H1 (cell line): Measurements from ENCODE around the gene DCP1B. TPM values are rescaled to one million over a fixed set of nuclear protein-coding genes. Genes with fewer than 3 reads are reported as not detected.

ENCODE experiments used
- CTCF ChIA-PET: fragments of 300-600 bp; sonication (Branson Sonifier 250); formaldehyde crosslinking; loops from one replicate; lab custom pipeline; 2021; ENCODE audit not compliant: partially characterized antibody; lab: Charles Lee
- POLR2A ChIA-PET: fragments of 300-600 bp; sonication (Branson Sonifier 250); formaldehyde crosslinking; loops from one replicate; lab custom pipeline; 2021; ENCODE audit warnings: inconsistent platforms; ENCODE audit not compliant: partially characterized antibody; lab: Charles Lee
- DNase-seq, 2 experiments: peaks; one replicate each; pipeline versions ENCODE4 v3.0.0 to v3.0.0-alpha.2; 2010 to 2022; ENCODE audit warnings: low spot score in 2 of 2, low read depth in 1 of 2, mixed read lengths in 1 of 2
- FAIRE-seq: peaks from 2 replicates; lab custom pipeline; 2011; peaks lifted over from hg19 to GRCh38; lab: Jason Lieb, UNC
- H2AFZ ChIP-seq: 2 replicates; pipeline ENCODE4 v1.8.1; 2012; ENCODE audit warnings: low read length, inconsistent platforms
- H2AK5ac ChIP-seq: 2 replicates; pipeline ENCODE4 v1.6.1; 2013; ENCODE audit warnings: low read depth, low read length
- H2BK120ac ChIP-seq: replicated peaks from 2 replicates; pipeline ENCODE3; 2013; ENCODE audit warnings: low read depth, low read length, inconsistent platforms
- H2BK12ac ChIP-seq: 2 replicates; pipeline ENCODE4 v1.6.1; 2013; ENCODE audit warnings: low read depth, low read length
- H2BK15ac ChIP-seq: 2 replicates; pipeline ENCODE4 v1.6.1; 2013; ENCODE audit warnings: low read length
- H2BK20ac ChIP-seq: 2 replicates; pipeline ENCODE4 v1.6.1; 2013; ENCODE audit warnings: low read length
- H2BK5ac ChIP-seq: 2 replicates; pipeline ENCODE4 v1.6.1; 2013; ENCODE audit warnings: low read depth, low read length
- H3K14ac ChIP-seq: 2 replicates; pipeline ENCODE4 v1.6.1; 2013; ENCODE audit warnings: inconsistent platforms; ENCODE audit not compliant: insufficient read length
- H3K18ac ChIP-seq: 2 replicates; pipeline ENCODE4 v1.6.1; 2013; ENCODE audit warnings: low read length; ENCODE audit errors: extremely low read depth
- H3K23ac ChIP-seq: 2 replicates; pipeline ENCODE4 v1.6.1; 2013; ENCODE audit warnings: inconsistent platforms; ENCODE audit not compliant: insufficient read length
- H3K23me2 ChIP-seq: 2 replicates; pipeline ENCODE4 v1.6.1; 2013; ENCODE audit warnings: low read depth, low read length
- H3K27ac ChIP-seq: 2 replicates; pipeline ENCODE4 v1.6.1; 2011; ENCODE audit warnings: low read depth, low read length, inconsistent platforms
- H3K27me3 ChIP-seq, 4 experiments: replicated peaks in 1 of 4; 1 replicate in 1 of 4; 2 replicates in 3 of 4; pipeline versions ENCODE4 v1.6.1 to v1.8.1; 2011 to 2013; ENCODE audit warnings: low read length in 3 of 4, mild to moderate bottlenecking in 3 of 4, inconsistent platforms in 2 of 4, mixed read lengths in 2 of 4, moderate library complexity in 1 of 4; ENCODE audit not compliant: control insufficient read depth in 3 of 4, insufficient read depth in 3 of 4; ENCODE audit errors: extremely low read depth in 1 of 4
- H3K36me3 ChIP-seq, 4 experiments: 2 replicates each; pipeline versions ENCODE4 v1.6.1 to v1.8.1; 2011 to 2013; ENCODE audit warnings: mild to moderate bottlenecking in 4 of 4, low read length in 3 of 4, moderate library complexity in 2 of 4, control low read depth in 1 of 4, inconsistent platforms in 1 of 4; ENCODE audit not compliant: insufficient read depth in 4 of 4, control insufficient read depth in 2 of 4
- H3K4ac ChIP-seq: replicated peaks from 2 replicates; pipeline ENCODE3; 2013; ENCODE audit warnings: low read length, low read depth, mixed read lengths, inconsistent platforms; ENCODE audit not compliant: insufficient read length
- H3K4me1 ChIP-seq, 4 experiments: replicated peaks in 1 of 4; 1 replicate in 1 of 4; 2 replicates in 3 of 4; pipeline versions ENCODE4 v1.6.1 to v1.8.1; 2011 to 2013; ENCODE audit warnings: low read length in 3 of 4, inconsistent platforms in 2 of 4, mixed read lengths in 1 of 4; ENCODE audit not compliant: insufficient read depth in 4 of 4, control insufficient read depth in 3 of 4
- H3K4me2 ChIP-seq, 2 experiments: 2 replicates each; pipeline versions ENCODE4 v1.6.1 to v1.8.1; 2011 to 2013; ENCODE audit warnings: low read depth in 2 of 2, low read length in 2 of 2, control low read depth in 1 of 2, inconsistent platforms in 1 of 2, mild to moderate bottlenecking in 1 of 2; ENCODE audit not compliant: insufficient read depth in 1 of 2
- H3K4me3 ChIP-seq, 4 experiments: fragments of 200-600, 300-600 bp in 1 of 4; sonication (generic), shearing (Covaris generic), sonication (Bioruptor Twin) in 1 of 4; 2 replicates each; pipeline versions ENCODE4 v1.5.1 to v1.8.1; 2011 to 2016; ENCODE audit warnings: low read length in 4 of 4, low read depth in 3 of 4, control low read depth in 2 of 4, inconsistent platforms in 2 of 4, mild to moderate bottlenecking in 2 of 4, mixed read lengths in 1 of 4, moderate library complexity in 1 of 4; ENCODE audit not compliant: insufficient read depth in 2 of 4; ENCODE audit errors: extremely low read depth in 1 of 4
- H3K56ac ChIP-seq: replicated peaks from 2 replicates; pipeline ENCODE3; 2013; ENCODE audit warnings: low read depth, mild to moderate bottlenecking, mixed read lengths, low read length, inconsistent platforms; ENCODE audit not compliant: insufficient read length
- H3K79me1 ChIP-seq: 2 replicates; pipeline ENCODE4 v1.6.1; 2013; ENCODE audit warnings: low read depth, low read length, control low read depth
- H3K79me2 ChIP-seq, 2 experiments: 2 replicates each; pipeline versions ENCODE4 v1.6.1 to v1.8.1; 2012 to 2013; ENCODE audit warnings: low read length in 2 of 2, mild to moderate bottlenecking in 2 of 2, inconsistent platforms in 1 of 2; ENCODE audit not compliant: insufficient read depth in 2 of 2, control insufficient read depth in 1 of 2
- H3K9ac ChIP-seq, 4 experiments: replicated peaks in 1 of 4; 1 replicate in 1 of 4; 2 replicates in 3 of 4; pipeline versions ENCODE4 v1.6.1 to v1.8.1; 2011 to 2013; ENCODE audit warnings: low read depth in 3 of 4, low read length in 3 of 4, control low read depth in 2 of 4, mild to moderate bottlenecking in 2 of 4, moderate library complexity in 2 of 4, inconsistent platforms in 1 of 4; ENCODE audit errors: extremely low read depth in 1 of 4
- H3K9me3 ChIP-seq, 2 experiments: 2 replicates each; pipeline versions ENCODE4 v1.6.1 to v1.8.1; 2012 to 2013; ENCODE audit warnings: mild to moderate bottlenecking in 2 of 2, moderate library complexity in 2 of 2, control low read depth in 1 of 2, inconsistent platforms in 1 of 2, low read depth in 1 of 2, low read length in 1 of 2, mixed read lengths in 1 of 2; ENCODE audit not compliant: insufficient read depth in 2 of 2
- H4K20me1 ChIP-seq, 2 experiments: replicated peaks in 1 of 2; 2 replicates each; pipeline versions ENCODE3 to v1.8.1; 2011 to 2013; ENCODE audit warnings: inconsistent platforms in 2 of 2, low read length in 2 of 2, mild to moderate bottlenecking in 1 of 2; ENCODE audit not compliant: insufficient read depth in 2 of 2, control insufficient read depth in 1 of 2
- H4K5ac ChIP-seq: 2 replicates; pipeline ENCODE4 v1.6.1; 2013; ENCODE audit warnings: low read length, low read depth, mixed read lengths, inconsistent platforms; ENCODE audit not compliant: insufficient read length
- H4K8ac ChIP-seq: 2 replicates; pipeline ENCODE4 v1.8.0; 2013; ENCODE audit warnings: mild to moderate bottlenecking, moderate library complexity, low read length, inconsistent platforms; ENCODE audit not compliant: insufficient read depth; ENCODE audit errors: extremely low read depth
- H4K91ac ChIP-seq: replicated peaks from 2 replicates; pipeline ENCODE3; 2013; ENCODE audit warnings: low read length, mixed read lengths, inconsistent platforms; ENCODE audit not compliant: insufficient read length
- CREB1 ChIP-seq: IDR thresholded peaks from 2 replicates; pipeline ENCODE4 v1.6.1; 2012; ENCODE audit warnings: inconsistent platforms
- RAD21 ChIP-seq, 2 experiments: IDR thresholded peaks in 1 of 2; conservative IDR thresholded peaks in 1 of 2; 2 replicates each; pipeline ENCODE4 v1.6.1; 2011; ENCODE audit warnings: low read depth in 2 of 2, low read length in 2 of 2, improper control_type of control experiment in 1 of 2, inconsistent platforms in 1 of 2, mild to moderate bottlenecking in 1 of 2, moderate library complexity in 1 of 2
- SP4 ChIP-seq: IDR thresholded peaks from 2 replicates; pipeline ENCODE4 v1.6.1; 2012; ENCODE audit warnings: low read length, inconsistent platforms
- WGBS, 2 experiments: shearing (Covaris generic) in 1 of 2; methylation state at CpG; one replicate each; pipeline versions ENCODE4 v1.1.6 to v1.1.7; 2013 to 2015; ENCODE audit warnings: low lambda C conversion rate in 2 of 2, mixed read lengths in 2 of 2, inconsistent platforms in 1 of 2, low coverage in 1 of 2, missing lambda C conversion rate in 1 of 2; ENCODE audit not compliant: insufficient replicate concordance in 2 of 2, insufficient coverage in 1 of 2, insufficient read length in 1 of 2; ENCODE audit errors: extremely low coverage in 1 of 2, missing lambda C conversion rate in 1 of 2; 5-methylcytosine and 5-hydroxymethylcytosine counted together
- polyA plus RNA-seq, 7 experiments: library from polyadenylated mRNA; depleted of rRNA in 3 of 7; stranded (reverse) in 5 of 7; unstranded in 2 of 7; fragments of >200 nt in 5 of 7; fragments of 200-250 nt in 2 of 7; gene quantifications; 1 replicate in 5 of 7; 2 replicates in 1 of 7; 4 replicates in 1 of 7; pipeline versions ENCODE4 v1.2.1 to v1.2.3, GENCODE V29; 2011 to 2013; ENCODE audit warnings: missing spikeins in 2 of 7, mixed read lengths in 2 of 7
- total RNA-seq: library from RNA; stranded (reverse); fragmentation: NEBNext Ultra II Directional; extraction: Animal tissue kit (Norgen Biotek cat#: 25700); gene quantifications from 2 replicates; pipeline ENCODE4 v1.2.1, GENCODE V29; 2021

DCP1B gene
- total and polyA plus RNA-seq, 2 of the 8 experiments (the other 6 are each of a cell fraction or from before 2014, with no cell fraction given) = 14.8 to 29.0 TPM

GRCh38 chr12:2013527-2014223 is 9.4 kb upstream of the DCP1B start:
- H3K4ac ChIP-seq = no peak overlapping the region
- no peaks in the 10 kb centered on the region for H3K27me3 ChIP-seq
- no peak overlapping the region for H3K9ac ChIP-seq
- no peak for DNase-seq
- peaks cover 2 to 5% (median 3%) of the 10 kb centered on the region in 4 experiments; a peak in 5 of 7 replicates for H3K4me1 ChIP-seq
- H3K18ac ChIP-seq = no peak overlapping the region
- FAIRE-seq = no peak
- no peak overlapping the region for H4K8ac ChIP-seq
- no peak overlapping the region for H4K91ac ChIP-seq
- H3K23ac ChIP-seq = no peak overlapping the region
- no peaks in the 10 kb centered on the region for H4K20me1 ChIP-seq
- ChIA-PET POLR2A (no interaction called here), CTCF (interaction anchor here (0.9 to 6.5 kb wide), 9 partner anchors 9 to 361 kb away, joined by 3 to 43 read pairs (median 5); partner anchors contain the start of gene DCP1B)
- H2BK12ac ChIP-seq = no peak overlapping the region
- H3K79me1 ChIP-seq = no peaks in the 10 kb centered on the region
- no peak overlapping the region for H3K56ac ChIP-seq
- H3K36me3 ChIP-seq = no peaks in the 10 kb centered on the region; a peak in 1 of 8 replicates
- no peak overlapping the region for H3K27ac ChIP-seq
- no peak overlapping the region for H3K4me3 ChIP-seq
- no peak overlapping the region for H2AFZ ChIP-seq
- no peaks in the 10 kb centered on the region for H3K79me2 ChIP-seq
- H2BK120ac ChIP-seq = no peak overlapping the region
- TF ChIP-seq CREB1 = no peak
- no peak for TF ChIP-seq SP4
- peak in 1 of 2 experiments; percentile 10; a peak in 1 of 4 replicates for TF ChIP-seq RAD21 (IDR thresholded peaks at IDR 0.05 in 1 of 2, conservative IDR thresholded peaks at IDR 0.05 in 1 of 2; ENCODE audit: low read depth in 2 of 2, low read length in 2 of 2)
- no peaks in the 10 kb centered on the region for H3K23me2 ChIP-seq
- no peak overlapping the region for H2AK5ac ChIP-seq
- no peaks in the 10 kb centered on the region for H3K9me3 ChIP-seq
- WGBS, 2 experiments = 56% methylated on average over 4 of the region's 4 CpGs; no CpG with 5 or more reads in 1 of the 2 experiments
- H3K14ac ChIP-seq = no peak overlapping the region
- H3K4me2 ChIP-seq = no peak overlapping the region
- no peak overlapping the region for H4K5ac ChIP-seq
- no peak overlapping the region for H2BK15ac ChIP-seq
- no peak overlapping the region for H2BK20ac ChIP-seq
- no peak overlapping the region for H2BK5ac ChIP-seq
